ENCODE measurements around the gene EML5.

- no peak for TF ChIP-seq CTCF (IDR thresholded peaks at IDR 0.05; ENCODE audit: extremely low read depth in 1 of 2, insufficient read depth in 1 of 2, low read depth in 1 of 2, low read length in 2 of 2)
- no peak for TF ChIP-seq POLR2A (IDR thresholded peaks at IDR 0.05; ENCODE audit: low read depth, low read length)
- TF ChIP-seq MAX (IDR thresholded peaks at IDR 0.05; ENCODE audit: insufficient read depth, insufficient read length), result no peak
These were observed 22.0 kb downstream of the EML5 start for GRCh38 chr14:88770736-88771135.

Data from endothelial cell of umbilical vein (primary cell).